ENCODE results near the gene CIBAR2. TPM values are rescaled to one million over a fixed set of nuclear protein-coding genes. Genes with fewer than 3 reads are reported as not detected.

CIBAR2 gene
- total RNA-seq, 4 donors from 2014 or later: not detected

- TF ChIP-seq POLR2A (IDR thresholded peaks at IDR 0.05): no peak
- TF ChIP-seq, protein P1, sequence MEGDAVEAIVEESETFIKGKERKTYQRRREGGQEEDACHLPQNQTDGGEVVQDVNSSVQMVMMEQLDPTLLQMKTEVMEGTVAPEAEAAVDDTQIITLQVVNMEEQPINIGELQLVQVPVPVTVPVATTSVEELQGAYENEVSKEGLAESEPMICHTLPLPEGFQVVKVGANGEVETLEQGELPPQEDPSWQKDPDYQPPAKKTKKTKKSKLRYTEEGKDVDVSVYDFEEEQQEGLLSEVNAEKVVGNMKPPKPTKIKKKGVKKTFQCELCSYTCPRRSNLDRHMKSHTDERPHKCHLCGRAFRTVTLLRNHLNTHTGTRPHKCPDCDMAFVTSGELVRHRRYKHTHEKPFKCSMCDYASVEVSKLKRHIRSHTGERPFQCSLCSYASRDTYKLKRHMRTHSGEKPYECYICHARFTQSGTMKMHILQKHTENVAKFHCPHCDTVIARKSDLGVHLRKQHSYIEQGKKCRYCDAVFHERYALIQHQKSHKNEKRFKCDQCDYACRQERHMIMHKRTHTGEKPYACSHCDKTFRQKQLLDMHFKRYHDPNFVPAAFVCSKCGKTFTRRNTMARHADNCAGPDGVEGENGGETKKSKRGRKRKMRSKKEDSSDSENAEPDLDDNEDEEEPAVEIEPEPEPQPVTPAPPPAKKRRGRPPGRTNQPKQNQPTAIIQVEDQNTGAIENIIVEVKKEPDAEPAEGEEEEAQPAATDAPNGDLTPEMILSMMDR (IDR thresholded peaks at IDR 0.05): no peak
- Histone ChIP-seq H3K27ac (no peak overlapping the region), H3K4me1 (peaks cover 10 to 39% of the 10 kb centered on the region in 2 donors), H3K36me3 (no peaks in the 10 kb centered on the region), H3K4me3 (replicated peaks in 1 of 3) (no peak overlapping the region), H3K9me3 (no peaks in the 10 kb centered on the region), H3K27me3 (no peaks in the 10 kb centered on the region)
- DNase-seq: no peak
- intact Hi-C loops (cut with DNase I): no loop called here
- 92 to 95% methylated on average over 8 to 10 of the region's 10 CpGs for WGBS, 2 donors
Observed at GRCh38 chr16:85145188-85145587, 32.9 kb upstream of the CIBAR2 start.

DNA sequence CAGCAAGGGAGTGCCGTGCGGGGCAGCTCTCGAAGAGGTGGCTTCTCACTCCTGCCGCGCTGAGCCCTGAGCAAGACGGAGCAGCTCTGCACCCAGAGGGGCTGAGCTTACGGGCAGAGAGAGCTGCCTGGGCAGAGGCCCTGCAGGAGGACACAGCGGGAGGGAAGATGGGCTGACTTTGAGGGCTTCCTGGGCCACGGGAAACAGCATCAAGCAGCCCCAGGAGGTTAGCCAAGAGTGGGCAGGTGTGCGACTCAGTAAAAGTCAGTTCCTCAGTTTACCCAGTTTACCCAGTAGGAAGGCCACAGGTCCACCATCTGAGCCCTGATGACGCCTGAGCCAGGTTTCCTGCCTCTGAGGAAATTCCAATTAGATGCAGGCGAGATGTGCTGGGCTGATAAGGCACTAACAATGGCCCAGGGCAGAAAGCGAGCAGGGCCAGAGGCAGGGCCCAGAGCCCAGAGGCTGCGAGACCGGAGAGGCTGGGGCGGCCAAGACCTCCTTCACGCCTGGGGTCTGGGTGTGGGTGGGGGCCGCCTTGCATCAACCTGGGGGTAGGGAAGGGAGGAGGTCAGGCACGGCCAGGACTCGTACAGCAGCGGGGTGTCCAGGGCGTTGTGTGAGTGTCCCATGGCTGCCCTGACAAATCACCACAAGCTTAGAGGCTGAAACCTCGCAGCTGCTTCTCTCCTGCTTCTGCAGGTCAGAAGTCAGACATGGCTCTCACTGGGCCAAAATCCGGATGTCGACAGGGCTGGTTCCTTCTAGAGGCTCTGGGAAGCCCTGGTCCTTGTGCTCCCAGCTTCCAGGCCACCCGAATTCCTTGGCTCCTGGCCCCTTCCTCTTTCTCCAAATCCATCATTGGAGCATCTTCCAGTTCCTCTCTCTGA lies 32.0 kb upstream of the CIBAR2 start:
- Histone ChIP-seq H3K4me1 (peaks cover 1 to 30% of the 10 kb centered on the region in 2 donors), H3K36me3 (no peaks in the 10 kb centered on the region), H3K9me3 (no peaks in the 10 kb centered on the region), H3K27ac (no peak overlapping the region), H3K4me3 (replicated peaks in 1 of 3) (no peak overlapping the region), H3K27me3 (no peaks in the 10 kb centered on the region)
- intact Hi-C loops (cut with DNase I): no loop called here
- DNase-seq: no peak
- TF ChIP-seq, protein P1 (IDR thresholded peaks at IDR 0.05): no peak
- TF ChIP-seq POLR2A (IDR thresholded peaks at IDR 0.05): no peak
- 80 to 86% methylated on average over 24 of the region's 26 CpGs for WGBS, 2 donors

GRCh38 chr16:85142771-85143211 lies 30.5 kb upstream of the CIBAR2 start:
- H3K4me3 ChIP-seq (replicated peaks in 1 of 3): no peak overlapping the region
- no peak for TF ChIP-seq POLR2A (IDR thresholded peaks at IDR 0.05)
- TF ChIP-seq, protein P1 (IDR thresholded peaks at IDR 0.05): no peak
- peaks cover 3 to 34% of the 10 kb centered on the region in 2 donors for H3K4me1 ChIP-seq
- 86 to 92% methylated on average over 19 of the region's 19 CpGs for WGBS, 2 donors
- DNase-seq: no peak
- H3K9me3 ChIP-seq: no peaks in the 10 kb centered on the region
- H3K36me3 ChIP-seq: no peaks in the 10 kb centered on the region
- intact Hi-C loops (cut with DNase I): no loop called here
- H3K27me3 ChIP-seq: no peaks in the 10 kb centered on the region
- H3K27ac ChIP-seq: no peak overlapping the region

DNA sequence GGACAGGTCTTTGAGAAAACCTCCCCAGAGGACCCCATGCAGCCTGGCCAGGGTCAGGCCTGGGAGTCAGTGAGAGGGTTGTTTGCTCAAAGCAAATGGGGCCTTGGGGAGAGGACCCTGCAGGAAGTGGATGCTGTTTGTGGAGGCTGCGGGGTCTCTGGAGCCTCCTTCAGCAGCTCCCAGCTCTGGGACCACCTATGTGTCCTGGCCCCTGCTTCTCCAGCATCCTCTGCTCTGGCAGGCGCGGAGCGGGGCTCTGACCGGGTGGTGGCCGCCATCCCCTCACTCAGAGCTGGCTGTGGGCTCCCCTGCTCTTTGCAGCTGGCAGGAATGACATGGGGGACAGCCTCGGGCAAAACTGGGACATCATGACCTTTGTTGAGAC lies 29.8 kb upstream of the CIBAR2 start:
- WGBS, 2 donors: 80 to 92% methylated on average over 1 to 7 of the region's 7 CpGs
- TF ChIP-seq, protein P1 (IDR thresholded peaks at IDR 0.05): no peak
- no peak for TF ChIP-seq POLR2A (IDR thresholded peaks at IDR 0.05)
- H3K4me1 ChIP-seq: peaks cover 7 to 39% of the 10 kb centered on the region in 2 donors

DNA sequence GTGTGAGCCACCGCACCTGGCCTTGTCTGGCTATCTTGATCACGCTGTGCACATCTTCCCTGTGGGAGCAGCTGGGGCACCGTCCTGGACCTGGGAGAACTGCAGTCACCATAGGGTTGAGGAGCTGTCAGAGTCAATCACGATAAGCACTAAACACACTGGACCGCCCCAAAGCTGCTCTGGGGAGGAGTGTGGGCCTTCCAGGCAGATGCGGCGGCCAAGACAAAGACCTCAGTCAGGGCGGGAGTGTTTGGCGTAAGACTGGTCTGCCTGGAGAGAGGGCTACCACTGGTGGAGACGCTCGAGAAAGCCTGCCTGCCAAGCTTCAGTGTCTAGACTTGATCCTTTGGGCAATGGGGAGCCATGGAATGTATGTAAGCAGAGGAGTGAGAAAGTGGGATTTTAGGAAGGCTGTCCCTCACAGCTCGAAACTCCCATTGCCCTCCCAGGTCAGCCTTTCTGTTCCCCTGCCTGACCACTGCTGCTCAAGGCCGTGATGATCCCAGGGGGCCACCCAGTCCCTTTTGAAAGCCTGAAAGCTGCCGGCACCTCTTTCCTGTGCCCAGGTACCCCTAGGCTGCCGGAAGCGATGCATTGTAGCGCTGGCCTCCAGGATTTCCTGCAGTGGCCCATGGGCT lies 29.3 kb upstream of the CIBAR2 start:
- TF ChIP-seq POLR2A (IDR thresholded peaks at IDR 0.05): no peak
- TF ChIP-seq, protein P1 (IDR thresholded peaks at IDR 0.05): no peak
- no peaks in the 10 kb centered on the region for H3K27me3 ChIP-seq
- 78 to 81% methylated on average over 10 to 17 of the region's 17 CpGs for WGBS, 2 donors
- no peaks in the 10 kb centered on the region for H3K9me3 ChIP-seq
- H3K4me1 ChIP-seq: peaks cover 10 to 39% of the 10 kb centered on the region in 2 donors
- DNase-seq: no peak
- no peak overlapping the region for H3K27ac ChIP-seq
- H3K4me3 ChIP-seq (replicated peaks in 1 of 3): no peak overlapping the region
- intact Hi-C loops (cut with DNase I): no loop called here
- H3K36me3 ChIP-seq: no peaks in the 10 kb centered on the region

More for the DNA sequence above, 29.8 kb upstream of the CIBAR2 start:
- Histone ChIP-seq H3K27ac (no peak overlapping the region), H3K36me3 (no peaks in the 10 kb centered on the region), H3K9me3 (no peaks in the 10 kb centered on the region), H3K27me3 (no peaks in the 10 kb centered on the region), H3K4me3 (replicated peaks in 1 of 3) (no peak overlapping the region)
- intact Hi-C loops (cut with DNase I): no loop called here
- no peak for DNase-seq
